HG03565 (cell line): ENCODE results near the gene KDM6A.
"Not testable (repeated sequence)": the region's sequence is repeated elsewhere in the genome, so short reads cannot be mapped to it uniquely, and the experiment has no call there.

Source experiments
- ATAC-seq: cut with Tn5 transposase; IDR thresholded peaks from one replicate; pipeline ENCODE4 v1.9.1; 2021; ENCODE audit warnings: mild to moderate bottlenecking, moderate library complexity; ENCODE audit not compliant: unreplicated experiment

Gene KDM6A

GRCh38 chrX:44954562-44954961, 81.6 kb downstream of the KDM6A start:
- no peak for ATAC-seq

DNA sequence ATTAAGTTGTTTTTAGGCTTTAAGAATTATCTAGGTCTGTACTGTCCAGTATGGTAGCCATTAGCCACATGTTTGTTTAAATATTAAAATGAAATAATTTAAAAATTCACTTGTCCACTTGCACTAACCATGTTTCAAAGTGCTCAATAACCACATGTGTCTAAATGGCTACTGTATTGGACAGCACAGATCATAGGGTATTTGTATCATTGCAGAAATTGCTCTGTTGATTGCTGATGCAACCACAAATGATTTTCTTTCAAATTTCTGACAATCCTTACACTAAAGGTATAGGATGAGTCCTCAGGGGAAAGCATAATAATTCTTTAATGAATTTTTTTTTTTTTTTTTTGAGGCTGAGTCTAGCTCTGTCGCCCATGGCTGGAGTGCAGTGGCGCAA, 84.9 kb downstream of the KDM6A start:
- no peak for ATAC-seq

GRCh38 chrX:44958480-44958879, 85.5 kb downstream of the KDM6A start:
- ATAC-seq, result no peak

DNA sequence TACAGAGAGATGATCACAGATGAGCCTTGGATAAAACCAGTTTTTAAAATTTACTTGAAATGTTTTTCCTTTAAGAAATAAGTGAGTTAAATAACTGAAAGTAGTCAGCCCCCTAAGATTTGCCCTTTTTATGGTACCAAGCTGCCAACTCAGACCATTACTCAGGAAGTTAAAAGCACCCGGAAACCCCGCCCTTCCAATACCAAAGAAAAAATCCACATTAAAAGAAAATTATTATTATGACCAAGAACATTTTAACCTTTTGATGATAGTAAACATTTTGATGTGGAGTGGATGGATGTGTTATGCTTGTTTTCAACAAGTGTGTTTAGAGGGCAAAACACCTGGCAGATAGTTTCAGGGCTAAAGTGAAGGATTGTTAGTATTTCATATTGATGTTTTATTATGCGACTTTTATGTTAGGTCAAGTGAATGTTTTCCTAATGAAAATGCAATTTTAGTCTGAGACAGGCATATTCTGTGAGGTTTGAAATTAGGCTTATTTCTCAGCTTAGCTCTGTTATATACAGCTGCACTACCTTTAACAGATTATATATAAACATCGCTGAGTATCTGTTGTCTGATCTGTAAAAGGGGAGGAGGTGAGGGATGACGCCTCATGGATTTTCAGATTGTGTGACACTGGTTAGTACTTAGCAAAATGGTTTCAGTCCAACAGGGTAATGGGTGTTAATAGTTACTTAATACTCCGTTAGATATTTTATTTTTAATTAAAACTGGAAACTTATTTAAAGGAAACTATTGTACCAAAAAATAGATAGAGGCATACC, 89.0 kb downstream of the KDM6A start:
- ATAC-seq, result no peak

DNA sequence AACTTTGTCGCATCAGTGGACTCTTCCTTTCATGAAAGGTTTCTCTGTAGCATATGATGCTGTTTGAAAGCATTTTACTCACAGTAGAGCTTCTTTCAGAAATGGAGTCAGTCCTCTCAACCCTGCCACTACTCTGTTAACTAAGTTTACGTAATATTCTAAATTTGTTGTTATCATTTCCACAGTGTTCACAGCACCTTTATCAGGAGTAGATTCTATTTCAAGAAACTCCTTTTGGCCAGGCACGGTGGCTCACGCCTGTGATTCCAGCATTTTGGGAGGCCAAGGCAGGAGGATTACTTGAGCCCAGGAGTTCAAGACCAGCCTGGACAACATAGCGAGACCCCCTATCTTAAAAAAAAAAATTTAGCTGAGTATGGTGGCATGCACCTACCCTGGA, 90.0 kb downstream of the KDM6A start:
- no peak for ATAC-seq

DNA sequence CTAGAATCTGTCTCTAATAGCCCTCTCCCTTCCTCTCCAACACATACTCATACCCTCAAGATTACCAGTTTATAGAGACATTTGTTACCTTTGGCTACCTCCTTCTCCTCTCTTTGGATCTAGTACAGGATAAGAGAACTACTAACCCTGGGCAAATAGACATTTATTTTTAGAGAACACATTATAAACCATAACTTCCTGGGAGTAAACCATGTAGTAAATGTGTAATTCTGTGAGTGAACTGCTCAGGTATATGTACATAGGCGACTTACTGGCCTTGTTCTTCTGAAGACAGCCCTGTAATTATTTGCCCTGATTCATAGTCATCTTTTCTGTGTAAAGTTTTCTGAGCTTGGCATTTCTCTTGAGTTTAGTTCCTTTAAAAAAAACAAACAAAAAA, 94.2 kb downstream of the KDM6A start:
- ATAC-seq, result no peak

GRCh38 chrX:44970709-44971108, 97.7 kb downstream of the KDM6A start:
- ATAC-seq, result no peak

DNA sequence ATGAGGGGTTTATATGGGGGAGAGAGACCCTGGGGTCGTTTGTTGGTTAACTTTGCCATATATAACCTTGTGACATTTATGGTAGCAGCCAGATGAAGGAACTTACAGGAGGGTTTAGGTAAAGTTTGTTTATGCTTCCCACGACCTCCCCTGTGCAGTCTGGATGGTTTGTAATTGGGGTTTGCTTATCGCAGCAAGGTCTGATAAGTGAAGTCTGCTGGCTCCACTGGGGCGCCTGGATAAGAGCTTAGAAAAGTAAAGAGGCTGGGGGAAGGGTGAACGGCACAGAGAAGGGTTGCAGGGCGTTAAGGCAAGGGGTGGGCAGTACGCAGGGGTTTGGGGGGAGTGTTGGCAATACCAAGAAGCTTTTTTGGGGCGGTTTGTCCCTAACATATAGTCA, 98.7 kb downstream of the KDM6A start:
- ATAC-seq, result no peak

- no peak for ATAC-seq
Observed at GRCh38 chrX:44972132-44972531, 99.1 kb downstream of the KDM6A start.

- no peak for ATAC-seq
Observed at GRCh38 chrX:44973420-44973932, 100.5 kb downstream of the KDM6A start.

DNA sequence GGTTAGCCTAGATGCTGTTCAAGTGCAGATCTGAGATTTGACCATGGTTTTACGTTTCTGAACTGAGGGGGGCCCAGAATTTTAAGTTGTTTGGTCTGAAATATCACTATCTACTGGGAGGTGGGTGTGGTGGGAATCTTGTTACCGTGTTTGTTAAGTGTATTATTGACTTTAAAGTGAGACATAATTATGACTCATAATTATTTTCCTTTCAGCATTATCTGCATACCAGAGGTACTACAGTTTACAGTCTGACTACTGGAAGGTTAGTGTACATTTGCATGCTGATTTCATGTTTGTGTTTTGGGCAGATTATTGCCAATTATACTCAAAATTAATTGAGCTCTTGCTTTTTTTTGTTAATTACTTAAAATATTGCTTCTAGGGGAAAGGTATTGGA, 101.5 kb downstream of the KDM6A start:
- ATAC-seq, result no peak

DNA sequence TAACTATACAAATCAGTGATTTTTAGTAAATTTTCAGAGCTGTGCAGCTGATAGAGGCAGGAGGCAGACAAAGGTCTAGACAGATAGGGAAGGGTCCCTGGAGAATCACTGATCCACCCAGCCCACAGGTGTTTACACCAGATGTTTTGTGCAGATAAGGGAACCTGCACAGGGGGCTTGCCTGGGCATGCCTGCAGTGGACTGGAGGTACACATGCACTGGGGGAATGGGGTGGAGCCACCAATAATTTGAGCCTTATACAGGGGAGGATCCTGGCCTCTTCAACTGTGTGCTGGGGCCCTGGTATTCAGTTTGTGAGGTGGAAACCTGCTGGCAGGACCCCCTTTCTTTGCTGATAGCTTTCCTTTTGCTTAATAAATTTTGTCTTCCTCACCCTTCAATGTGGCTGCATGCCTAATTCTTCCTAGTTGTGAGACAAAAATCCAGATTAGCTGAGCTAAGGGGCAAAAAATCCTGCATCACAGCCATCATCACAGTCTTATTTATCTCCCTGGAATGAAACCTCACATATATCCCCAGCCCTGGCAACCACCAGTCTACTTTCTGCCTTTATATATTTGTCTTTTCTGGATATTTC, 102.8 kb downstream of the KDM6A start:
- ATAC-seq, result no peak

DNA sequence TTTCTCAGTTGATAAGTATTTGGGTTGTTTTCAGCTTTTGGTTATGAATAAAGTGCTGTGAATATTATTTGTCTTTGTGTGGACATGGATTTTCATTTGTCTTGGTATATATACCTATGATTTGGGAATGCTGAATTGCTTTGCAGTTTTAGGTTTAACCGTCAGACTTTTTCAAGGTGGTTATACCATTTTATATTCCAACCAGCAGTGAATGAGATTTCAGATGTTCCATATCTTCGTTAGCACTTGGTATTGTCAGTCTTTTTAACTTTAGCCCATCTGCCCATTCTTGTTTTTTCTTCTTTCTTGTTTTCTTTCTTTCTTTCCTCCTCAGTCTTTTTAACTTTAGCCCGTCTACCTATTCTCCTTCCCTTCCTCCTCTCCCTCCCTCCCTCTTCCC, 106.0 kb downstream of the KDM6A start:
- no peak for ATAC-seq

- no peak for ATAC-seq
Observed at GRCh38 chrX:44980403-44980802, 107.4 kb downstream of the KDM6A start.

GRCh38 chrX:44980883-44981282, 107.9 kb downstream of the KDM6A start:
- no peak for ATAC-seq

- ATAC-seq, result no peak
Observed at GRCh38 chrX:44989995-44990770, 117.2 kb downstream of the KDM6A start.

GRCh38 chrX:44992775-44993174, 119.8 kb downstream of the KDM6A start:
- ATAC-seq, result no peak

GRCh38 chrX:44996277-44996676, 123.3 kb downstream of the KDM6A start:
- ATAC-seq, result no peak

DNA sequence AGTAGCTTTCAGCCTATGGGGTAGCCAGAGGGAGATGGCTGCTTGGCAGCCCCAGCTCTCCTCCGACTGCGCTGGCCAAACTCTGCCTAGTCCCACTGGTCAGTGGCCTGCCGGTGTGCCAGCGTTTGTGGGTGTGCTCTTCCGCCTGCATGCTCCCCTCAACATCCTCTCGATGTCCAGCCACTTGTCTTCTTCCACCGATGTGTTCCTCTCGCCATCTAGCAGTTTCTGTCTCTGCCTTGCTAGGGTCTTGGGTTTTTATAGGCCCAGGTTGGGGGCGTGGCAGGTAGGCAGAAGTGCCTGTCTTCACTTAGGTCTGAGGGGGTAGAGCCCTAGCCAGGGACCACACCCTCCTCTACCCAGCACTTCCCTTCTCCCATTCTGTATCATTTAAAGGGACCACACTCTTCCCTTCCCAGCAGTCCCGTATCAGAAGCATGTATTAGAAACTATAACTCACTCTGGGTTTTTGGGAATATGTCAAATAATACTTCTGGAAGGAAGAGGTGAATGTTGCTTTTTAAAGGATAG, 124.4 kb downstream of the KDM6A start:
- ATAC-seq, result no peak

DNA sequence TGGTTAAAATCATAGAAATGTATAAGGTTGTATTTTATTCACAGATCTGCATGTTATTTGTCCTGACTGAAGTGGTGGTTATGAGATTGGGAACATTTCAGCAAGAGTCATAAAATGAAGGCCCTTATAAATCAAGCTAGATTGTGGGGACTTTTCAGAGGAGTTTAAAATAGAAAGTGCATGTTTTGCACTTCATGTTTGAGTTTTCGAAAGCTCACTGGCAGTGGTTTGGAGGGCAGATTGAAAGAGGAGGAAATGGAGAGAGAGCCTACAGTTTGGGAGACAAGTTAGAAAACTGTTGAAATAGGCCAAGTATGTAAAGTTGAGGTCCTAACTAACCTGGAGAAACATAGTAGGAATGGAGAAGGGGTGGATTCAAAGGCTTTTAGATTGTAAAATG, 124.9 kb downstream of the KDM6A start:
- no peak for ATAC-seq

DNA sequence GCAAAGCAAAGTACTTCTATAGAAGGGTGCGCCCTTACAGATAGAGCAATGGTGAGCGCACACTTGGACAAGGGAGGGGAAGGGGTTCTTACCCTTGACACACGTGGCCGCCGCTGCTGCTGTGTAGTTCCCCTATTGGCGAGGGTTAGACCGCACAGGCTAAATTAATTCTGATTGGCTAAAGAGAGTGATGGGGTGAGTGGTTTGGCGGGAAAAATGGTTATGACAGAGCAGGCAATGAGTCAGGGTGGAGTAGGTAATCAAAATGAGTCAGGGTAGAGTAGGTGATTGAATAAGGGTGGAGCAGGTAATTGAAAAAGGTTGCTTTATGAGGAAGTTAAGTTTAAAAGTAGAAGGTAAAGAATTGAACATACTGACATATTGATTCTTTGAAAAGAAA, 126.2 kb downstream of the KDM6A start:
- not testable (repeated sequence) for ATAC-seq
